OCI-M2 (cell line): ENCODE results near the gene BTNL3.
"Not testable (repeated sequence)": the region's sequence is repeated elsewhere in the genome, so short reads cannot be mapped to it uniquely, and the experiment has no call there.

Source experiments
- DNase-seq: peaks from one replicate; lab custom pipeline; 2025; ENCODE audit not compliant: unreplicated experiment; lab: John Stamatoyannopoulos, UW

BTNL3 gene, protein sequence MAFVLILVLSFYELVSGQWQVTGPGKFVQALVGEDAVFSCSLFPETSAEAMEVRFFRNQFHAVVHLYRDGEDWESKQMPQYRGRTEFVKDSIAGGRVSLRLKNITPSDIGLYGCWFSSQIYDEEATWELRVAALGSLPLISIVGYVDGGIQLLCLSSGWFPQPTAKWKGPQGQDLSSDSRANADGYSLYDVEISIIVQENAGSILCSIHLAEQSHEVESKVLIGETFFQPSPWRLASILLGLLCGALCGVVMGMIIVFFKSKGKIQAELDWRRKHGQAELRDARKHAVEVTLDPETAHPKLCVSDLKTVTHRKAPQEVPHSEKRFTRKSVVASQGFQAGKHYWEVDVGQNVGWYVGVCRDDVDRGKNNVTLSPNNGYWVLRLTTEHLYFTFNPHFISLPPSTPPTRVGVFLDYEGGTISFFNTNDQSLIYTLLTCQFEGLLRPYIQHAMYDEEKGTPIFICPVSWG

DNA sequence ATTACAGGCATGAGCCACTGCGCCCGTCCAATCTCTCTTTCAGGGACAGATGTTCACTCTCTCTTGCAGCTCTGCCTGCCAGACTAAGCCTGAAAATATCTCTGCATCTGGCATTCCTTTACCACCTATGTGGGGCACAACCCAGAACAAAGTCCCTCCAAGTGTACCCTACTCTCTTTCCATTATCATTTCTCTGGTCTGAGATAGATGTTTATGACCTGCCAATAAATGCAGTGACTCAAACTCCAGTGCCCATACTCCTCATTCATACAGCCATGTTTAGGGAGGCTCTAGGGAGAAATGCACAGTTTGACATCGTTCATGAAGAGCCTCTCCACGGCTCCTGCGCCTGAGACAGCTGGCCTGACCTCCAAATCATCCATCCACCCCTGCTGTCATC lies at the start of gene BTNL3:
BTNL3 (plus strand) TSS at position 255 of the 400 bp plus-strand sequence. CDS start 183 bp downstream, outside the sequence.
- no peak for DNase-seq

DNA sequence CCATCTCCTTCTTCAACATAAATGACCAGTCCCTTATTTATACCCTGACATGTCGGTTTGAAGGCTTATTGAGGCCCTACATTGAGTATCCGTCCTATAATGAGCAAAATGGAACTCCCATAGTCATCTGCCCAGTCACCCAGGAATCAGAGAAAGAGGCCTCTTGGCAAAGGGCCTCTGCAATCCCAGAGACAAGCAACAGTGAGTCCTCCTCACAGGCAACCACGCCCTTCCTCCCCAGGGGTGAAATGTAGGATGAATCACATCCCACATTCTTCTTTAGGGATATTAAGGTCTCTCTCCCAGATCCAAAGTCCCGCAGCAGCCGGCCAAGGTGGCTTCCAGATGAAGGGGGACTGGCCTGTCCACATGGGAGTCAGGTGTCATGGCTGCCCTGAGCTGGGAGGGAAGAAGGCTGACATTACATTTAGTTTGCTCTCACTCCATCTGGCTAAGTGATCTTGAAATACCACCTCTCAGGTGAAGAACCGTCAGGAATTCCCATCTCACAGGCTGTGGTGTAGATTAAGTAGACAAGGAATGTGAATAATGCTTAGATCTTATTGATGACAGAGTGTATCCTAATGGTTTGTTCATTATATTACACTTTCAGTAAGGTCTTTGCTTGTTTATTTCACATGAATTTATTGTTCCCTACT lies 38.2 kb upstream of the BTNL3 start:
- DNase-seq = no peak

DNA sequence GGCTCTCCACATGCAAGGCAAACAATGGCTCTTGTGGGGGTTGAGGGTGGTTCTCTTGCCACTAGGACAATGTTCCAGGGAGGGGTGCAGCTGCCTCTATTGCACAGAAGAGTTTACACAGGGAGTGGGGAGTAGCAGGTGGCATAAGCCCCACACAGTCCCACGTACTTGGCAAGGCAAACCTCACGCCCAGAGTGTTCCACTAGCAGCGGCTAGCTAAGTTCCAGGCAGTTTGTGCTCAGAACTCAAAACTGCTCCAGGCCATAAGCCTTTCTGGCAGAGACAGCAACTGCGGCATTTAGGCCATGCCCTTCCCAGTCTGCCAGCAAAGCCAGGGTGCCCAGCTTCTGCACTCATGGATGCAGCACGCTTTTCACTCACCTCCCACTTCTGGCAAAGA lies 29.0 kb upstream of the BTNL3 start:
- no peak for DNase-seq

DNA sequence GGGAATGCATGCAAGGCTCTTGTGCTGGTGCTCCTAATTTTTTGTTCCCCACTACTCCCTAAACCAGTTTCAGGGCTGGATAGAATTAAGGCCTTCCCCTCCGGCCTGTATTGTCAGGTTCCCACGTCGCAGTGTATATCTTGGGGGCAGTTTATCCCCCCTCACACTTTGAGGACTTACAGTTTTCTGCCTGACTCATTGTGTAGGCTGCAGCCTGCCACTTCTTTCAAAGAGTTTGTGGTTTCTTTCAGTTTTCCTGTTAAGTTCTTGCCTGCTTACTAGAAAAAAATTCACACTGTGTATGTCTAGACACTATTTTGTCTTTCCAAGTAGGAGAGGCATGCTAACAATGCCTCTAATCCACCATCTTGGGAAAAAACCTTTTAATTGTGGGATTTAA lies 28.4 kb upstream of the BTNL3 start:
- DNase-seq = no peak

DNA sequence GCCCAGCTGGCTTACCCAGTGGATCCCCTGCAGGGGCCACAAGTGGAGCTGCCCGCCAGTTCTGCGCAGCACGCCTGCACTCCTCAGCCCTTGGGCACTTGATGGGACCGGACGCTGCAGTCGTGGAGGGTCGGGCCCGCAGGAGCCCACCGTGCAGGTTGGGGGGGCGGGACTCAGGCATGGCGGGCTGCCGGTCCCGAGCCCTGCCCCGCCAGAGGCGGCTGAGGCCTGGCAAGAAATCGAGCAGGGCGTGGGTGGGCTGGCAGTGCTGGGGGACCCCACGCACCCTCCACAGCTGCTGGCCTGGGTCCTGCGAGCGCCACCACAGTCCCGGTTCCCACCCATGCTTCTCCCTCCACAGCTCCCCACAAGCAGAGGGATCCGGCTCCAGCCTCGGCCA lies 19.2 kb upstream of the BTNL3 start:
- no peak for DNase-seq

DNA sequence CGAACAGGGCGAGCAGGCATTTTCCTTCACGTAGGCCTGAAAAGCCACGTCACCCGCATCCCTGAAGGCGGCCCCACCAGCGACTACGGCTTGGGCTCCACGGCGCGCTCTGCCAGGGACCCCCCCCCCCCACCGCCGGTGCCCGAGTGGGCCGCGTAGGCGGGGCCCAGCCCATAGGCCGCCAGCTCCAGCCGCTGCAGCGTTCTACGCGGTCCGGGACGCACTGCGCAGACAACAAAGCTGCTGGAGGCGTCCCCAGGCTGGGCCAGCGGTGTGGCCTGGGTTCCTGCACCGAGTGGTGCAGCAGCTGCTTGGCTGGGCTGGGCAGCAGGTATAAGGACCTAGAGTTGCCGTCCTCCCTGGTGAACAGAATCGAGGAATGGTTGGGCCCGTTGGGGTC lies 18.3 kb upstream of the BTNL3 start:
- DNase-seq = no peak

DNA sequence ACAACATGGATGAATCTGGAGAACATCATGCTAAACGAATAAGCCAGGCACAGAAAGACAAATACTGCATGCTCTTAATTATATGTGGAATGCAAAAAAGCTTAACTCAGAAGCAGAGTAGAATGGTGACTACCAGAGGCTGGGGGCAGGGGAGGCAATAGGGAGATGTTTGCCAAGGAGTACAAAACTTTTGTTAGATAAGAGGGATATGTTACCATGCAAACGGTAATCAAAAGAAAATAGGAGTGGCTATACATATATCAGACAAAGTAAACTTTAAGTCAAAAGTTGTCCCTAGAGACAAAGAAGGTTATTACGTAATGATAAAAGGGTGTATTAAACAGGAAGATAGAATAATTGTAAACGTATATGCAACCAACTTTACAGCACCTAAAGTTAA lies 17.8 kb upstream of the BTNL3 start:
- no peak for DNase-seq

DNA sequence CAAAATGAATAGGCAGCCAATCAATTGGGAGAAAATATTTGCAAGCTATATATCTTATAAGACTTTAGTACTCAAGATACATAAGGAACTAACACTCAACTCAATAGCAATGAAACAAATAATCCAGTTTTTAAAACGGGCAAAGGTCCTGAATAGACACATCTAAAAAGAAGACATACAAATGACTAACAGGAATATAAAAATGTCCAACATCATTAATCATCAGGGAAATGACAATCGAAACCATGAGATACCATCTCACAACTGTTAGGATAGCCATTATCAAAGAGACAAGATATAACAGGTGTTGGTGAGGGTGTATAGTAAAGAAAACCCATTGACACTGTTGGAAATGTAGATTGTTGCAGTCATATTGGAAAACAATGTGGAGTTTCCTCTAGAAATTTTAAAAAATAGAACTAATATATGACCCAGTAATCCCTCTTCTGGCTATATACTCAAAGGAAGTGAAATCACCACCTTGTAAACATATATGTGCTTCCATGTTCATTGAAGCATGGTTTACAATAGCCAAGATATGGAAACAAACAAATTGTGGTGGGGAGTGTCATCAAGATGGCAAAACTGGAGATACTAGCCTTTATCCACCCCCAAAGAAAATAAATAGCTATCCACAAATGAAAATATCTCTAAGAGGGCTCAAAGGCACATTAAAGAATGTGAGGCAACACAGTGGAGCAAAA lies 13.9 kb upstream of the BTNL3 start:
- no peak for DNase-seq

DNA sequence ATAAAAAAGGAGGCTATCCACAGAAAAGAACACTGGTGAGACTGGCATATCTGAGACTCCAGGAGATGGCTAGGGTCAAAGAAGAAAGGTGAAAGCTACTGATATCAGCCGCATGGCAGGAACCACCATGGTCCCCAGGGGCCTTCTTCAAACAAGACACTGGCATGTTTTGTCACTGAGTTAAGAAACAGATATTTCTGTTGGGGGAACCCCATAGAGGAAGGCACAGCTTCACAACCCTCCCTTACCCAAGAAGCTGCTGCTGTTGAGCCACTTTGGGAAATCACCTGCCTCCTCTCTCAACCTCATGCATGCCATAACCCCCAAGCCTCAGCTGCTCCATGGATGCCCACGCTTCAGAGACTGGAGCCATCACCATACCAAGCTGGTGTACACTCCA lies 13.3 kb upstream of the BTNL3 start:
- no peak for DNase-seq

DNA sequence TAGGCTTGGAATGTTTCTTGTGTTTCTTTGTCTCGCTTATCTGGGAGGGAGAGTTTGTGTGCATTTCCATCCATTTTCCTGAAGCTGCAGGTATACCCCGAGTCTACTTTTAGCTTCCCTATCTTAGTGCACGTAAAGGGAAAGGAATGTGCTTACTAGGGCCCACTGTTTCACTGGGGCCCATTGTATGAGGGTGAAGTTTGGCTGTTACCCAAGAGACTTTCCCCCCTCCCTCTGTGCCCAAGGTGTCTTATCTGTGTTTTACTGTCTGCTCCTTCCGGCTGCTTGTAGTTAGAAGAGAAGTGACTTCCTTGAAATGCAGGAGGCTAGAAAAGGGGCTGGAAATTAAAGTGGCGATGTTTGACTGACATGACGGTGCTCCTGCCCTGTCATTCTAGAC lies 12.1 kb upstream of the BTNL3 start:
- DNase-seq = no peak

DNA sequence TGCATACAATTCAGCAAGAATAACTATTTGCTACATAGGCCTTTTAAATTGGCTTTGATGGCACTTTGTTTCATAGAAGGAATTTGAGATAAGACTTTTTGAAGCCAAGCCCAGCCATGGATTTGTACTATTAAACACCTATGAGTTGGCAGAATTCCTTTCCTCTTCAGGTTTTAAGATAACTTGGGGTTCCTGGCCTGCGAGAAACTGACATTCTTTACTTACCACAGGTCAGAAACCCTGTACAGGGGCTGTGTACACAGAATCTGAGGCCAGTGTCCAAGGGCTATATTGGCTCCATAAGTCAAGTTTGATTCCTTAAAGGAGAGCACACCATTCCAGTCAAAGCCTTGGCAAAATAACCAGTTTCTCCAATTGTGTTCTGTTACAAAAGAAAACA lies 10.8 kb upstream of the BTNL3 start:
- no peak for DNase-seq

DNA sequence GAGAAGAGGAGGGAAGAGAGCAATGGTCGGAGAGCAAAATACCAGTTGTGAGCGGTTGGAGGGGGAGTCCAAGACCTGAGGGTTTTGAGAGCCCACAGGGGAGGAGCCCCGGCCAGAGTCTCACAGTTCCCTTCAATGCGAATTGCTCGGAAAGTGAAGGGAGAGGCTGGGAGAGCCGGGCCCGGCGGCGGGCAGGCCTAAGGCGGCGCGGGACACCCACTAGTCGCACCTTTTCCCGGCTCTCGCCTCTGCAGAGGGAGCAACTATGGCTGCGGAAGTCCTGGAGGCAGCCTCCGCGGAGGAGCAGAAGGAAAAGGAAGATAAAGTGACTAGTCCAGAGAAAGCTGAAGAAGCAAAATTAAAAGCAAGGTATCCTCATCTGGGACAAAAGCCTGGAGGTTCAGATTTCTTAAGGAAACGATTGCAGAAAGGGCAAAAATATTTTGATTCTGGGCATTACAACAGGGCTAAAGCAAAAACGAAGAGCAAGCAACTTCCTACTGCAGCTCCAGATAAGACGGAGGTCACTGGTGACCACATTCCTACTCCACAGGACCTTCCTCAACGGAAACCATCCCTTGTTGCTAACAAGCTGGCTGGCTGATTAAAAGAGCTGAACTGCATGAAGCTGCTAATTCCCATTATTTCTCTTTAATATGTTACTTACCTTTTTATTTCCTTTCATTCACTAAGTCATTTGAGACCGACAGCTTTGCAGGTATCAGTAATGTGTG lies 6.5 kb upstream of the BTNL3 start:
- DNase-seq = no peak

DNA sequence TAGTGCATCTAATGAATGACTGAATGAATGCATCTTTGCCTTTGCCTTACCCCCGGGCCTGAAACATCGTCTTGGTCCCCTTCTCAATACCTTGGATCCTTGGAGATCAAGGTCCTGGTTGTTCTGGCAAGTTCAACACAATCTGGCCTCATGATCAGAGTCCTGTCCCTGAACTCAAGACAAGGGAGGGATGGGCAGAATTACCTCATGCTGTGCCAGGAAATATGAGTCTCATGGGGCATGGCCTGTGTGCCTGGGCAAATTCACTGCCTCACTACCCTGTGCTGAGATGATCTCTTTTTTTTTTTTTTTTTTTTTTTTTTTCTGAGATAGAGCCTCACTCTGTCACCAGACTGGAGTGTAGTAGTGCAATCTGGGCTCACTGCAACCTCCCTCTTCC lies 630 bp upstream of the BTNL3 start:
- no peak for DNase-seq

DNA sequence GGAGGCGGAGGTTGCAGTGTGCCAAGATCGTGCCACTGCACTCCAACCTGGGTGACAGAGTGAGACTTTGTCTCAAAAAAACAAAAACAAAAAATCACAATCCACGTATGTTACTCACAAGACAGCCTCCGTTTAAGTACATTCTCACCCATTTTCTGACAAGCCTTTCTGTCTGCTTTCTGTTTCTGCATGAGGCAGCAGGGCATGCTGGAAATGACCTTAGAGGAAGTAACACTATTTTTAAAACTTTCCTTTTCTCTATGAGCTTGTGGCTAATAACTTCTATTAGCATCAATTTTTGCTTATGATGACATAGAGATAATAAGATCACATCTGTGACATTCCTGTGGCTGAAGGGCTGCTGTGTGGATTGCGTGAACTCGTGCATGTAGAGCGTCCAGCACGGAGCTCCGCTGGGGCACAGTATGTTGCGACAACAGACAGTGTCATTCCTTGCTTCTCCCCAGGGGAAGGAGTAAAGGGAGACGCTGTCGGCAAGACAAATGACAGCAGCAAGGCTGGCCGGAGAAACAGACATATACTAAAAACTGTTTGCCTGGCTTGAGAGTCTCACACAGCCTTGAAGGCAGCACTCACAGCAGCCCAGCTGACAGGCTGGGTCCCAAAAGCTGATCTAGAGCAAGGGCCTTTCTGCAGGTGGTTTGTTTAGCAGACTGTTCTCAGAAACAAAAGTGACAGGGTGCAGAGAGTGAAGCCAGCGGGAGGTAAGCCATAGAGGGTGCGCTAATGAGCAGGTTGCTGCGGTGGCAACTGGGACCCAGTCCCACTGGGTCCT lies 1.6 kb downstream of the BTNL3 start:
- no peak for DNase-seq

DNA sequence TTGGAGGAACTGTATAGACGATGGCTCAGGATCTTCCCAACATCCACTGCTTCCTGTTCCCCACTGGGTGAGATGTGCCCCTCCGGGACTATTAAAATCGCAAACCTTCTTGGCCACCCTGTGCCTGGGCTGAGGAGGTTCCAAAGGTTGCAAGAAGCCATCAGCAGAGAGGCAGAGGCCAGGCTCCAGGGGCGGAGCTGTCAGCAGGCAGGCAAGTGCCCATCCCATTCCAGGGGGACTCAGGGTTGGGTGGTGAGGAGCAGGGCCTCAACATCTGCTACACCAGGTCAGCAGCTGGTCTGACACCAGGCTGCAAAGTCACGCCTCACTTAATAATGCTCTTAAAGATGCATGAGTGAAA lies 2.2 kb downstream of the BTNL3 start:
- DNase-seq = no peak

DNA sequence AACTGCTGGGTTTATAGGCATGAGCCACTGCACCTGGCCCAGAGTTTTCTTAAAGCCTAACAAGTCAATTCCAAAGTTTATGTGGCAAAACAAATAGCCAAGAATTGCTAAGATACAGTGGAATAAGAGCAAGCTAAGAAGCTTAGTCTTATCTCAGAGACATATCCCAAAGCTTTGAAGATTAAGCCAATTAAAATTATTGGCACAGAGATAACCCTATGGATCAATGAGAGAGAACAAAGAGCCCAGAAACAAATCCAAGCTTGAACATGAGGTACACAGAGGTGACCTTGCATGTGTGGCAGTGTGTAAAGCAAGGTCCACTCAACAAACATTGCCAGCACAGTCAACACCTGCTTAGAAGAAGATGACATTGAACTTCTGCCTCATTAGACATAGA lies 13.3 kb downstream of the BTNL3 start:
- DNase-seq = no peak

DNA sequence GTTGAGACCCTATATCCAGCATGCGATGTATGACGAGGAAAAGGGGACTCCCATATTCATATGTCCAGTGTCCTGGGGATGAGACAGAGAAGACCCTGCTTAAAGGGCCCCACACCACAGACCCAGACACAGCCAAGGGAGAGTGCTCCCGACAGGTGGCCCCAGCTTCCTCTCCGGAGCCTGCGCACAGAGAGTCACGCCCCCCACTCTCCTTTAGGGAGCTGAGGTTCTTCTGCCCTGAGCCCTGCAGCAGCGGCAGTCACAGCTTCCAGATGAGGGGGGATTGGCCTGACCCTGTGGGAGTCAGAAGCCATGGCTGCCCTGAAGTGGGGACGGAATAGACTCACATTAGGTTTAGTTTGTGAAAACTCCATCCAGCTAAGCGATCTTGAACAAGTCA lies 17.1 kb downstream of the BTNL3 start:
- DNase-seq = no peak

DNA sequence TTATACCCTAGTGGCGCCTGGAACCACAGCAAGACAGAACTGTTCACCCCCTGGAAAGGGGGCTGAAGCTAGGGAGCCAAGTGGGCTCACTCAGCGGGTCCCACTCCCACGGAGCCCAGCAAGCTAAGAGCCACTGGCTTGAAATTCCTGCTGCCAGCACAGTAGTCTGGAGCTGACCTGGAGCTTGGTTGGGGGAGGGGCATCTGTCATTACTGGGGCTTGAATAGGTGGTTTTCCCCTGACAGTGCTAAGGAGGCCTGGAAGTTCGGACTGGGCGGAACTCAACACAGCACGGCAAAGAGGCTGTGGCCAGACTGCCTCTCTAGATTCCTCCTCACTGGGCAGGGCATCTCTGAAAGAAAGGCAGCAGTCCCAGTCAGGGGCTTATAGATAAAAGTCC lies 19.5 kb downstream of the BTNL3 start:
- DNase-seq = no peak

DNA sequence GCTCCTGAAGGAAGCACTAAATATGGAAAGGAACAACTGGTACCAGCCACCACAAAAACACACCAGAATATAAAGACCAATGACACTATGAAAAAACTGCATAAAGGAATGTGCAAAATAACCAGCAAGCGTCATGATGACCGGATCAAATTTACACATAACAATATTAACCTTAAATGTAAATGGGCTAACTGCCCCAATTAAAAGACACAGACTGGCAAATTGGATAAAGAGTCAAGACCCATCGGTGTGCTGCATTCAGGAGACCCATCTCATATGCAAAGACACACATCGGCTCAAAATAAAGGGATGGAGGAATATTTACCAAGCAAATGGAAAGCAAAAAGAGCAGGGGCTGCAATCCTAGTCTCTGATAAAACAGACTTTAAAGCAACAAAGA lies 21.4 kb downstream of the BTNL3 start:
- not testable (repeated sequence) for DNase-seq

DNA sequence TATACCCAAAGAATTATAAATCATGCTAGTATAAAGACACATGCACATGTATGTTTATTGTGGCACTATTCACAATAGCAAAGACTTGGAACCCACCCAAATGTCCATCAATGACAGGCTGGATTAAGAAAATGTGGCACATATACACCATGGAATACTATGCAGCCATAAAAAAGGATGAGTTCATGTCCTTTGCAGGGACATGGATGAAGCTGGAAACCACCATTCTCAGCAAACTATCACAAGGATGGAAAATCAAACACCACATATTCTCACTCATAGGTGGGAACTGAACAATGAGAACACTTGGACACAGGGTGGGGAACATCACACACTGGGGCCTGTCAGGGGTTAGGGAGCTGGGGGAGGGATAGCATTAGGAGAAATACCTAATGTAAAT lies 26.0 kb downstream of the BTNL3 start:
- DNase-seq = not testable (repeated sequence)

DNA sequence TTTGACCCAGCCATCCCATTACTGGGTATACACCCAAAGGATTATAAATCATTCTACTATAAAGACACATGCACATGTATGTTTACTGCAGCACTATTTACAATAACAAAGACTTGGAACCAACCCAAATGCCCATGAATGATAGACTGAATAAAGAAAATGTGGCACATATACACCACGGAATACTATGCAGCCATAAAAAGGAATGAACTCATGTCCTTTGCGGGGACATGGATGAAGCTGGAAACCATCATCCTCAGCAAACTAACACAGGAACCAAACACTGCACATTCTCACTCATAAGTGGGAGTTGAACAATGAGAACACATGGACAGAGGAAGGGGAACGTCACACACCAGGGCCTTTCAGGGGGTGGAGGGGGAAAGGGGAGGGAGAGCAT lies 28.8 kb downstream of the BTNL3 start:
- not testable (repeated sequence) for DNase-seq
